ENCODE results near the gene PTGDR2.

PTGDR2 gene

DNA sequence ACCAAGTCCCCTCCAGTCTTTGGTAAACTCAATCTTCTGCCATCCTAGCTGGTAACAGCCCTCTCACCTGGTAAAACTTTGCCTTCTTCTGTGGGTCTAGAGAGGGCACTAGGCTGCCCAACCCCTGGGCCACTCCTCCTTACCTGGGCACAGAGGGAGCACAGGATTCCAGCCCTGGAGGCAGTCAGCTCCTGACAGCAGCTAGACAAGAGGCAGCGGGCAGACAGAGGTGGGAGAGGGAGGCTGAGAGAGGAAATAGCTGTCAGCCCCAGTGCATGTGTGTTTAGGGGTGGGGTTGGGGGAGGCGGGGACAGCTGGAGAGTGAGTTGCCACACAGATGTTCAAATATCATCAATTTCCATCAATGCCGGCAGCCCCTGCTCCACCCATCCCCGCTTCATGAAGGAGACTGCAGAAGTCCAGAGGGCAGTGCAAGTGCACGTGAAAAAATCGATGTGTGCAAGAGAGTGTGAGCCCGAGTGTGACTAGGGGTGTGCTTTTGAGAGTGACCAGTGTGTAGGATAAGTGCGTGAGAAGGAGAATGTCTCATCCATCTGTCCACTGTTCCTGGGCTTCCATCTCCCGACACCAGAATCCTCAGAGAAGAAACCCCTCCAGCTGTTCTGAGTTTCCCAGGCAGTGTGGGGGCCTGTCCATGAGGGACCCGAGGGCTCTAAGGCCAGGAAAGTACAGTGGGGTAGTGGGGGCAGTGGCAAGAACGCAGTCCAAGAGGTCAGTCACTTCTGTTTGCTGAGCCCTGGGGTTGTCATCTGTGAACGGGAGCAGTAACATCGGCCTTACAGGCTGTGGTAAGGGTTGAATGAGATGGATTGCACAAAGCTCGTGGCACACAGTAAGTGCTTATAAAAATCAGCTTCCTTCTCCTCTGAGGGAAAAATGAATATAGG is at the start of gene PTGDR2:
PTGDR2 (minus strand) TSS at position 225 of the 908 bp plus-strand sequence. CDS start 2,228 bp downstream, outside the sequence.
- no peak within 1 kb of the TSS for H3K4me3 ChIP-seq (ENCODE audit: low read depth, low read length)
- DNase-seq (ENCODE audit: low read depth): peak; percentile 42
- TF ChIP-seq, protein P1, sequence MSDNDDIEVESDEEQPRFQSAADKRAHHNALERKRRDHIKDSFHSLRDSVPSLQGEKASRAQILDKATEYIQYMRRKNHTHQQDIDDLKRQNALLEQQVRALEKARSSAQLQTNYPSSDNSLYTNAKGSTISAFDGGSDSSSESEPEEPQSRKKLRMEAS (IDR thresholded peaks at IDR 0.05; ENCODE audit: low read depth, low read length): no peak
- TF ChIP-seq POLR2A (IDR thresholded peaks at IDR 0.05; ENCODE audit: extremely low read depth, insufficient read length) (no peak), CTCF (IDR thresholded peaks at IDR 0.05; ENCODE audit: low read depth, low read length) (no peak), MYC (IDR thresholded peaks at IDR 0.05; ENCODE audit: low read depth, low read length) (no peak)

DNA sequence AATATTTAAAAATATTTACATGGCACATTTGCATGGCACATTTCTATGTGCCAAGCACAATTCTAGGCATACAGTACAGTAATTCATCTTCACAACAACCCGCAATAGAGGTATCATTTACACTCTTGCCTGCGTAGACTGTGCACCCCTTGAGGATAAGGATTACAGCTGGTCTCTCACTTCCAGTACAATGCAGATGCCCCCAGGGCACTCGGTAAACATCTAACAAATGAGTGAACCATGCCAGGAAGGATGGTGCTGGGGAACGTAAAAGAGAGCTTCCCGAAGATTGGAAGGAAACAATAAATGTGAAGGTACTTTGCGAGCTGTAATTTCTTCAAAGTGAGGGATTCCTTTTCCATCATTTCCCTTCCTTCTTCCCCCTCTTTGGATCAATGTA is 49.3 kb upstream of the PTGDR2 start:
- TF ChIP-seq POLR2A (IDR thresholded peaks at IDR 0.05; ENCODE audit: extremely low read depth, insufficient read length) (no peak), MYC (IDR thresholded peaks at IDR 0.05; ENCODE audit: low read depth, low read length) (no peak), CTCF (IDR thresholded peaks at IDR 0.05; ENCODE audit: low read depth, low read length) (no peak)
- TF ChIP-seq, protein P1 (IDR thresholded peaks at IDR 0.05; ENCODE audit: low read depth, low read length): no peak
- H3K4me3 ChIP-seq (ENCODE audit: low read depth, low read length): peak overlapping the region; percentile 98
- no peak for DNase-seq (ENCODE audit: low read depth)

DNA sequence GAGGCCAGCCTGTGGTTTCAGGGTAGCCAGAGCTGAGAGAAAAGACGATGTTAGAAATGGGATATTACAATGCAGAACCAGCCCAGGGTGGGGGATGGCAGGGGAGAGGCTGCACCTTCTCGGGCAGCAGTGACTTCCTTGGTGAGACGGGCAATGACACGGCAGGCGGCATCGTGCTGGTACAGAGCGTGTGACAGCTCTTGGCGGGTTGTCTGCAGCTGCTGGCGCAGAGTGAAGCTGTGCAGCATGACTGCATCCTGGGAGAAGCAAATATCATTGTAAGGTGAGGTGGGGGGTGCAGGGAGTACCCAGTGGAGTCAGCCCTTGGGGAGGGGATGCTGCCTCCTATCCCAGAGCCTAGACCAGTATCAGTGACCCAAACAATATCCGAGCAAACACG is 46.9 kb upstream of the PTGDR2 start:
- TF ChIP-seq CTCF (IDR thresholded peaks at IDR 0.05; ENCODE audit: low read depth, low read length) (no peak), POLR2A (IDR thresholded peaks at IDR 0.05; ENCODE audit: extremely low read depth, insufficient read length) (no peak), MYC (IDR thresholded peaks at IDR 0.05; ENCODE audit: low read depth, low read length) (no peak)
- TF ChIP-seq, protein P1 (IDR thresholded peaks at IDR 0.05; ENCODE audit: low read depth, low read length): no peak
- DNase-seq (ENCODE audit: low read depth): no peak

GRCh38 chr11:60900673-60901404 is 45.1 kb upstream of the PTGDR2 start:
- no peak overlapping the region for H3K4me3 ChIP-seq (ENCODE audit: low read depth, low read length)
- no peak for TF ChIP-seq POLR2A (IDR thresholded peaks at IDR 0.05; ENCODE audit: extremely low read depth, insufficient read length)
- no peak for TF ChIP-seq CTCF (IDR thresholded peaks at IDR 0.05; ENCODE audit: low read depth, low read length)
- TF ChIP-seq MYC (IDR thresholded peaks at IDR 0.05; ENCODE audit: low read depth, low read length): no peak
- TF ChIP-seq, protein P1 (IDR thresholded peaks at IDR 0.05; ENCODE audit: low read depth, low read length): no peak
- no peak for DNase-seq (ENCODE audit: low read depth)

More for the DNA sequence above, 46.9 kb upstream of the PTGDR2 start:
- H3K4me3 ChIP-seq (ENCODE audit: low read depth, low read length): no peak overlapping the region

GRCh38 chr11:60899977-60900376 is 44.2 kb upstream of the PTGDR2 start:
- no peak for DNase-seq (ENCODE audit: low read depth)
- H3K4me3 ChIP-seq (ENCODE audit: low read depth, low read length): no peak overlapping the region
- TF ChIP-seq, protein P1 (IDR thresholded peaks at IDR 0.05; ENCODE audit: low read depth, low read length): no peak
- TF ChIP-seq POLR2A (IDR thresholded peaks at IDR 0.05; ENCODE audit: extremely low read depth, insufficient read length): no peak

All from NB4 (cell line).